ENCODE results near the gene CA10. TPM values are rescaled to one million over a fixed set of nuclear protein-coding genes. Genes with fewer than 3 reads are reported as not detected.

Gene CA10
- total RNA-seq, 1 experiment from 2014 or later = 0.46 TPM

- H3K4me3 Mint-ChIP-seq = no peak overlapping the region
- H2AK5ac ChIP-seq (ENCODE audit: insufficient read length, low read length) = no peak overlapping the region
Measured at GRCh38 chr17:52084176-52084575, 74.3 kb downstream of the CA10 start.

More at GRCh38 chr17:52084176-52084575, 74.3 kb downstream of the CA10 start:
- H3K23me2 ChIP-seq (ENCODE audit: insufficient read length, low read depth, low read length, poor library complexity, severe bottlenecking) = no peaks in the 10 kb centered on the region
- no peak overlapping the region for H3K23ac ChIP-seq (ENCODE audit: insufficient read length, low read depth, low read length)
- no peaks in the 10 kb centered on the region for H3K9me3 ChIP-seq (ENCODE audit: control insufficient read depth, low read depth, low read length)
- H3K27me3 ChIP-seq (ENCODE audit: insufficient read depth, low read length) = no peaks in the 10 kb centered on the region
- no peak overlapping the region for H2BK5ac ChIP-seq (ENCODE audit: insufficient read length, low read length)
- H3T11ph ChIP-seq (ENCODE audit: low read length) = no peak overlapping the region
- Mint-ChIP-seq H3K27ac (no peak overlapping the region), H3K4me1 (no peaks in the 10 kb centered on the region), H3K36me3 (ENCODE audit: insufficient read depth in 1 of 3, low read depth in 3 of 3) (no peaks in the 10 kb centered on the region), H3K27me3 (ENCODE audit: low read depth) (no peaks in the 10 kb centered on the region), H3K9me3 (no peaks in the 10 kb centered on the region; a peak in 1 of 5 replicates)
- no peak overlapping the region for H2BK15ac ChIP-seq (ENCODE audit: low read depth, low read length)
- H3K9ac ChIP-seq (ENCODE audit: extremely low read depth, insufficient read length, low read length) = no peak overlapping the region
- no peak overlapping the region for H2BK12ac ChIP-seq (ENCODE audit: insufficient read length, low read depth, low read length)
- no peak overlapping the region for H3K14ac ChIP-seq (ENCODE audit: insufficient read depth, low read length)
- no peak for TF ChIP-seq CTCF (conservative IDR thresholded peaks at IDR 0.05)
- WGBS (ENCODE audit: extremely low coverage, insufficient read length, low lambda C conversion rate) = no CpG with 5 or more reads among the region's 2 CpGs
- H3K18ac ChIP-seq (ENCODE audit: insufficient read length, low read depth, low read length) = no peak overlapping the region
- no peaks in the 10 kb centered on the region for H3K4me1 ChIP-seq (ENCODE audit: insufficient read depth, low read length)
- H4K8ac ChIP-seq (replicated peaks; ENCODE audit: insufficient read length, low read depth, low read length) = no peak overlapping the region
- H2AFZ ChIP-seq (ENCODE audit: low read length) = no peak overlapping the region
- no peak overlapping the region for H3K56ac ChIP-seq (ENCODE audit: insufficient read length, low read depth, low read length)
- no peak overlapping the region for H2BK120ac ChIP-seq (ENCODE audit: low read depth, low read length, poor library complexity, severe bottlenecking)
- no peaks in the 10 kb centered on the region for H3K79me2 ChIP-seq (ENCODE audit: insufficient read depth, low read length)
- no peaks in the 10 kb centered on the region for H4K20me1 ChIP-seq (ENCODE audit: control insufficient read depth, insufficient read depth, insufficient read length)
- no peaks in the 10 kb centered on the region for H3K79me1 ChIP-seq (ENCODE audit: insufficient read depth, low read depth, low read length, poor library complexity, severe bottlenecking)
- DNase-seq = no peak
- H4K5ac ChIP-seq (ENCODE audit: insufficient read length, low read depth, low read length) = no peak overlapping the region
- no peak overlapping the region for H4K91ac ChIP-seq (ENCODE audit: insufficient read length, low read depth, low read length)
- no peak overlapping the region for H3K4ac ChIP-seq (ENCODE audit: low read depth, low read length)
- H3K27ac ChIP-seq (ENCODE audit: insufficient read length, low read depth, low read length) = no peak overlapping the region
- H3K4me2 ChIP-seq (ENCODE audit: insufficient read depth, insufficient read length, low read length) = no peak overlapping the region
- no peak overlapping the region for H2BK20ac ChIP-seq (ENCODE audit: low read depth, low read length, poor library complexity, severe bottlenecking)

All from H9 (cell line).